Aorta (tissue), 5 donors: ENCODE data around the gene ATXN2L. TPM values are rescaled to one million over a fixed set of nuclear protein-coding genes. Genes with fewer than 3 reads are reported as not detected.
"Not testable (repeated sequence)": the region's sequence is repeated elsewhere in the genome, so short reads cannot be mapped to it uniquely, and the experiment has no call there.

Source experiments
- ATAC-seq: fragments of 200-7000 bp; cut with Tn5 transposase; one replicate; pipeline ENCODE4 v1.9.1; 2022; ENCODE audit warnings: moderate library complexity; ENCODE audit not compliant: low FRiP score
- DNase-seq, 2 donors: peaks; one replicate each; pipeline ENCODE4 v3.0.0-alpha.2; 2020
- H3K27ac ChIP-seq, 2 donors: one replicate each; pipeline ENCODE4 v1.5.1; 2013; ENCODE audit warnings: low read length in 2 of 2, mild to moderate bottlenecking in 2 of 2, moderate library complexity in 2 of 2, control low read depth in 1 of 2, inconsistent platforms in 1 of 2, low read depth in 1 of 2
- H3K27me3 ChIP-seq, 2 donors: one replicate each; pipeline ENCODE4 v1.6.1; 2013; ENCODE audit warnings: control low read depth in 1 of 2, low read length in 1 of 2, mild to moderate bottlenecking in 1 of 2, moderate library complexity in 1 of 2; ENCODE audit not compliant: insufficient read depth in 2 of 2, control insufficient read depth in 1 of 2
- H3K36me3 ChIP-seq, 2 donors: one replicate each; pipeline ENCODE4 v1.6.1; 2013; ENCODE audit warnings: control low read depth in 1 of 2, low read length in 1 of 2, mild to moderate bottlenecking in 1 of 2; ENCODE audit not compliant: insufficient read depth in 2 of 2, control insufficient read depth in 1 of 2
- H3K4me1 ChIP-seq, 2 donors: one replicate each; pipeline ENCODE4 v1.6.1; 2013; ENCODE audit warnings: low read length in 2 of 2, control low read depth in 1 of 2, mild to moderate bottlenecking in 1 of 2, moderate library complexity in 1 of 2; ENCODE audit not compliant: insufficient read depth in 2 of 2, control insufficient read depth in 1 of 2
- H3K4me3 ChIP-seq, 2 donors: one replicate each; pipeline ENCODE4 v1.5.1; 2013; ENCODE audit warnings: low read length in 2 of 2, control low read depth in 1 of 2, mild to moderate bottlenecking in 1 of 2
- H3K9me3 ChIP-seq: one replicate; pipeline ENCODE4 v1.6.1; 2013; ENCODE audit warnings: mild to moderate bottlenecking, low read length; ENCODE audit not compliant: control insufficient read depth
- WGBS, 2 donors: extraction: QIAGEN DNeasy Blood & Tissue Kit; methylation state at CpG; one replicate each; pipeline ENCODE4 v1.1.7; 2013; 5-methylcytosine and 5-hydroxymethylcytosine counted together
- intact Hi-C, 2 donors: fragments of 100-400 bp; cut with DNase I; formaldehyde crosslinking; loops; one replicate each; pipeline versions ENCODE4 v1.14.2 to v1.15.0; 2022
- polyA plus RNA-seq, 2 donors: library from polyadenylated mRNA; stranded (reverse); fragments of 200-250 nt; gene quantifications; one replicate each; pipeline ENCODE4 v1.2.3, GENCODE V29; 2013
- total RNA-seq, 2 donors: library from RNA; stranded (reverse); fragmentation: NEBNext Ultra II Directional; extraction: Animal tissue kit (Norgen Biotek cat#: 25700); gene quantifications; one replicate each; pipeline ENCODE4 v1.2.1, GENCODE V29; 2021
- donor health status: healthy with polysubstance abuse.
- donor health status: Bipolar disorder and iron deficiency.
- donor health status: DM: no; HTN: no; CAD: no.
- donor health status: DM: no; HTN: no; CAD: no.
- donor health status: DM: yes; HTN: yes; CAD: no.

Gene ATXN2L
- total and polyA plus RNA-seq, 4 donors: 22.4 to 124 (median 76.3) TPM

DNA sequence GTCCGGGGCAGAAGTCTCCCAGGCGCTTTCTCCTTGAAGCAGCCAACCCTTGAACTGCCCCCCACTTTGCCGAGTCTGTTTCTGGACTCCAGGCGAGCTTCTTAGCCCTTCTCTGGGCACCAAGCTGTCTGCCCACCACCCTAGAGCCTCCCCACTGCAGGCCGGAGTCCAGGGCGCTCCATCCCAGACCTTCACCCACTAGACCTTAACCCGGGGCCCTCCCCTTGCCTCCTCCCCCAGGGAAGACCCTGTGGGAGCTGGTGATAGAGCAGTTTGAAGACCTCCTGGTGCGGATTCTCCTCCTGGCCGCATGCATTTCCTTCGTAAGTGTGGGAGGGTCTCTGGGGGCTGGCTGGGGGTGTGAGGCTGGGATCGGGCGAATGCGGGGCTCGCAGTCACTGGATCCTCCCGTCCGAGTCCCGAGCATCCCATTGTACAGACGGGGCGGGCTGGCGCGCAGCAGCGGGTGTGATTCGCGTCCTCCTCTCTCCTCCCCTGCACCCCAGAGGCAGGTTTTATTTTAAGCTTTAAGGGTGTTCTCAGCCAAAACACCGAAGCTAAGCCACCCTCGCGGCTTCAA is 56.6 kb downstream of the ATXN2L start:
- 1% methylated on average over 27 of the region's 27 CpGs for WGBS, 2 donors
- intact Hi-C loops: loop anchor here in 1 of 2 donors (5.0 kb wide), 1 partner anchor 68 kb away; no protein-coding TSS in a partner anchor
- H3K36me3 ChIP-seq: no peaks in the 10 kb centered on the region
- no peaks in the 10 kb centered on the region for H3K4me1 ChIP-seq
- H3K4me3 ChIP-seq: peak overlapping the region; percentile 12 to 49
- H3K9me3 ChIP-seq: no peaks in the 10 kb centered on the region
- ATAC-seq (peak; percentile 16), DNase-seq (no peak)
- H3K27me3 ChIP-seq: no peaks in the 10 kb centered on the region
- no peak overlapping the region for H3K27ac ChIP-seq

- ATAC-seq (peak; percentile 91), DNase-seq (peak; percentile 91 to 97)
- Histone ChIP-seq H3K36me3 (no peaks in the 10 kb centered on the region), H3K4me1 (no peaks in the 10 kb centered on the region), H3K27ac (no peak overlapping the region), H3K27me3 (no peaks in the 10 kb centered on the region), H3K4me3 (peak overlapping the region; percentile 12 to 49), H3K9me3 (no peaks in the 10 kb centered on the region)
- intact Hi-C loops: loop anchor here in 1 of 2 donors (1.0 to 5.0 kb wide), 2 partner anchors 44 to 67 kb away; no protein-coding TSS in a partner anchor
- WGBS, 2 donors: 0 to 1% methylated on average over 62 to 66 of the region's 66 CpGs
Measured at GRCh38 chr16:28879841-28880588, 57.2 kb downstream of the ATXN2L start.

- Histone ChIP-seq H3K4me3 (no peak overlapping the region), H3K9me3 (no peaks in the 10 kb centered on the region), H3K27ac (no peak overlapping the region), H3K36me3 (no peaks in the 10 kb centered on the region), H3K4me1 (no peaks in the 10 kb centered on the region), H3K27me3 (no peaks in the 10 kb centered on the region)
- intact Hi-C loops: loop anchor here in 1 of 2 donors (1.0 kb wide), 1 partner anchor 44 kb away; no protein-coding TSS in a partner anchor
- 6% methylated on average over 11 of the region's 11 CpGs for WGBS, 2 donors
- DNase-seq (no peak), ATAC-seq (no peak)
Measured at GRCh38 chr16:28880589-28880915, 57.8 kb downstream of the ATXN2L start.

GRCh38 chr16:28880955-28881354 is 58.2 kb downstream of the ATXN2L start:
- 74 to 77% methylated on average over 4 of the region's 4 CpGs for WGBS, 2 donors
- Histone ChIP-seq H3K4me3 (no peak overlapping the region), H3K36me3 (no peaks in the 10 kb centered on the region), H3K27ac (no peak overlapping the region), H3K4me1 (no peaks in the 10 kb centered on the region), H3K9me3 (no peaks in the 10 kb centered on the region), H3K27me3 (no peaks in the 10 kb centered on the region)
- intact Hi-C loops: loop anchor here in 1 of 2 donors (1.0 kb wide), 1 partner anchor 43 kb away; no protein-coding TSS in a partner anchor
- no peak for ATAC-seq
- DNase-seq: no peak

- H3K27me3 ChIP-seq, H3K9me3 ChIP-seq, H3K27ac ChIP-seq, H3K4me3 ChIP-seq, H3K4me1 ChIP-seq, H3K36me3 ChIP-seq, DNase-seq, ATAC-seq, intact Hi-C loops: not testable (repeated sequence)
- 85 to 88% methylated on average over 4 of the region's 4 CpGs for WGBS, 2 donors
Measured at GRCh38 chr16:28881565-28881964, 58.8 kb downstream of the ATXN2L start.

- H3K4me1 ChIP-seq: no peaks in the 10 kb centered on the region
- H3K36me3 ChIP-seq: no peaks in the 10 kb centered on the region
- intact Hi-C loops: no loop called here
- no peak overlapping the region for H3K4me3 ChIP-seq
- H3K9me3 ChIP-seq: no peaks in the 10 kb centered on the region
- ATAC-seq: no peak
- no peak for DNase-seq
- H3K27ac ChIP-seq: no peak overlapping the region
- no peaks in the 10 kb centered on the region for H3K27me3 ChIP-seq
- 49% methylated on average over 24 of the region's 24 CpGs for WGBS, 2 donors
Measured at GRCh38 chr16:28882551-28883160, 59.9 kb downstream of the ATXN2L start.

GRCh38 chr16:28883221-28883996 is 60.6 kb downstream of the ATXN2L start:
- no peaks in the 10 kb centered on the region for H3K36me3 ChIP-seq
- intact Hi-C loops: no loop called here
- ATAC-seq (no peak), DNase-seq (no peak)
- no peaks in the 10 kb centered on the region for H3K27me3 ChIP-seq
- 54% methylated on average over 25 of the region's 25 CpGs for WGBS, 2 donors
- H3K27ac ChIP-seq: no peak overlapping the region
- H3K9me3 ChIP-seq: no peaks in the 10 kb centered on the region
- no peaks in the 10 kb centered on the region for H3K4me1 ChIP-seq
- H3K4me3 ChIP-seq: no peak overlapping the region

DNA sequence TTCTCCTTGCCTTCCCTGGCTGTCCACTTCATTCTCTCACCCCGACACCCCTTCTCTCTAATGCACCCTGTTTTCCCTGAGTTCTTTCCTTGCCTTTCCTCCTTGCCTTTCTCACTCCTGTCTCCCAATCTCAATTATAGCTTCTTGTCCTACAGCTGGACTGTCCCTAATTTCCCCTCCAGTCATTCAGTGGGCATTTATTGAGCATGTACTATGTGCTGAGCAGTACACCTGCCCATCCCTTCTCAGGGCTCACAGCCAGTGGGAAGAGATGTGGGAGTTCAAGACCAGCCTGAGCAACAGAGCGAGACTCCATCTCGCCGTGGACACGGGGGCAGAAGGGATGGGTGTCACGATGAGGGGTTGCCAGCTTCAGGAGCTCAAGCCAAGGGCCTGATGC is 61.2 kb downstream of the ATXN2L start:
- 96 to 97% methylated on average over 6 of the region's 6 CpGs for WGBS, 2 donors
- Histone ChIP-seq H3K4me3 (no peak overlapping the region), H3K4me1 (no peaks in the 10 kb centered on the region), H3K36me3 (no peaks in the 10 kb centered on the region), H3K27ac (no peak overlapping the region), H3K27me3 (no peaks in the 10 kb centered on the region), H3K9me3 (no peaks in the 10 kb centered on the region)
- intact Hi-C loops: no loop called here
- DNase-seq (no peak), ATAC-seq (no peak)
